HepG2 (cell line): ENCODE data around the gene LSM12. TPM values are rescaled to one million over a fixed set of nuclear protein-coding genes. Genes with fewer than 3 reads are reported as not detected.

Experiments used
- ARNT2 ChIP-seq: sonication (generic); formaldehyde crosslinking; IDR thresholded peaks from 2 replicates; pipeline ENCODE4 v1.8.0; 2022; ENCODE audit warnings: mild to moderate bottlenecking, low read depth, missing genetic modification reagents, moderate library complexity
- EP300 ChIP-seq, 3 experiments: sonication (generic) in 1 of 3; formaldehyde crosslinking in 1 of 3; IDR thresholded peaks; 2 replicates each; pipeline versions ENCODE4 v1.5.1 to v1.6.1; 2011 to 2020; ENCODE audit warnings: low read depth in 2 of 3, low read length in 2 of 3, borderline replicate concordance in 1 of 3, improper control_type of control experiment in 1 of 3, mild to moderate bottlenecking in 1 of 3, missing genetic modification reagents in 1 of 3, moderate library complexity in 1 of 3
- GABPA ChIP-seq, 2 experiments: IDR thresholded peaks; 2 replicates each; pipeline ENCODE4 v1.6.1; 2011 to 2016; ENCODE audit warnings: low read depth in 2 of 2, low read length in 1 of 2, missing biosample characterization in 1 of 2, missing genetic modification characterization in 1 of 2
- HNRNPLL ChIP-seq: fragments of 200-400 bp; formaldehyde crosslinking; IDR thresholded peaks from 2 replicates; pipeline ENCODE4 v1.6.1; 2017; ENCODE audit warnings: mild to moderate bottlenecking, low read depth, low read length; ENCODE audit not compliant: poor library complexity, severe bottlenecking
- KAT2B ChIP-seq: fragments of 150-350 bp; IDR thresholded peaks from 2 replicates; pipeline ENCODE4 v1.6.1; 2014; ENCODE audit warnings: low read depth, low read length, borderline replicate concordance
- MED8 ChIP-seq: sonication (generic); formaldehyde crosslinking; IDR thresholded peaks from 2 replicates; pipeline ENCODE4 v1.8.1; 2023; ENCODE audit warnings: mild to moderate bottlenecking, missing genetic modification reagents; ENCODE audit not compliant: insufficient replicate concordance
- NCOR1 ChIP-seq: fragments of 200-600 bp; sonication (generic); IDR thresholded peaks from 2 replicates; pipeline ENCODE4 v1.7.0; 2017; ENCODE audit warnings: antibody characterized with exemption, low read length, borderline replicate concordance
- PAF1 ChIP-seq: IDR thresholded peaks from 2 replicates; pipeline ENCODE4 v1.6.1; 2016; ENCODE audit warnings: missing genetic modification reagents, missing compliant biosample characterization
- SAFB2 ChIP-seq: sonication (generic); formaldehyde crosslinking; IDR thresholded peaks from 2 replicates; pipeline ENCODE4 v1.5.1; 2020; ENCODE audit warnings: missing genetic modification reagents, low read depth, mild to moderate bottlenecking, borderline replicate concordance
- SMAD9 ChIP-seq: sonication (generic); formaldehyde crosslinking; IDR thresholded peaks from 2 replicates; pipeline ENCODE4 v1.5.1; 2020; ENCODE audit warnings: mild to moderate bottlenecking, missing genetic modification reagents
- SNAI1 ChIP-seq: sonication (generic); formaldehyde crosslinking; IDR thresholded peaks from 2 replicates; pipeline ENCODE4 v1.5.0; 2020; ENCODE audit warnings: mild to moderate bottlenecking, missing genetic modification reagents, borderline replicate concordance
- SP140L ChIP-seq: sonication (generic); formaldehyde crosslinking; IDR thresholded peaks from 2 replicates; pipeline ENCODE4 v1.4.0; 2020; ENCODE audit warnings: missing genetic modification reagents, borderline replicate concordance
- TAF1 ChIP-seq: sonication (generic); formaldehyde crosslinking; IDR thresholded peaks from 2 replicates; pipeline ENCODE4 v1.4.0; 2020; ENCODE audit warnings: missing genetic modification reagents
- ZKSCAN1 ChIP-seq: fragments of 150-350 bp; IDR thresholded peaks from 2 replicates; pipeline ENCODE4 v1.6.1; 2014; ENCODE audit warnings: low read length
- ZNF205 ChIP-seq: IDR thresholded peaks from 2 replicates; pipeline ENCODE4 v1.6.1; 2018; ENCODE audit warnings: missing biosample characterization, missing genetic modification reagents
- ZNF235 ChIP-seq: sonication (generic); formaldehyde crosslinking; IDR thresholded peaks from 2 replicates; pipeline ENCODE4 v1.8.1; 2023; ENCODE audit warnings: mild to moderate bottlenecking, missing genetic modification reagents, borderline replicate concordance
- ZNF296 ChIP-seq: sonication (generic); formaldehyde crosslinking; conservative IDR thresholded peaks from 2 replicates; pipeline ENCODE4 v1.5.0; 2020; ENCODE audit warnings: mild to moderate bottlenecking, missing genetic modification reagents
- ZNF331 ChIP-seq: sonication (generic); formaldehyde crosslinking; IDR thresholded peaks from 2 replicates; pipeline ENCODE4 v1.4.0; 2020; ENCODE audit warnings: missing genetic modification reagents
- ZNF777 ChIP-seq: sonication (generic); formaldehyde crosslinking; IDR thresholded peaks from 2 replicates; pipeline ENCODE4 v1.4.0; 2020; ENCODE audit warnings: missing genetic modification reagents
- ZNF788 ChIP-seq: sonication (generic); formaldehyde crosslinking; IDR thresholded peaks from 2 replicates; pipeline ENCODE4 v1.5.0; 2020; ENCODE audit warnings: mild to moderate bottlenecking, missing genetic modification reagents, borderline replicate concordance
- ZSCAN30 ChIP-seq: sonication (generic); formaldehyde crosslinking; IDR thresholded peaks from 2 replicates; pipeline ENCODE4 v1.5.0; 2020; ENCODE audit warnings: mild to moderate bottlenecking, missing genetic modification reagents
- polyA plus RNA-seq, 8 experiments: library from polyadenylated mRNA; depleted of rRNA in 3 of 8; stranded (reverse) in 7 of 8; unstranded in 1 of 8; fragments of >200 nt; fragmentation: Illumina TruSeq in 4 of 8; extraction: Trizol in 4 of 8; gene quantifications; 2 replicates each; pipeline versions ENCODE4 v1.2.1 to v1.2.3, GENCODE V29; 2011 to 2016; ENCODE audit warnings: low read depth in 4 of 8, missing spikeins in 1 of 8, mixed read lengths in 1 of 8; ENCODE audit not compliant: insufficient read depth in 1 of 8
- total RNA-seq, 5 experiments: library from RNA; depleted of rRNA; stranded (reverse); fragments of >200 nt; fragmentation: Illumina TruSeq; extraction: Trizol; gene quantifications; 2 replicates each; pipeline ENCODE4 v1.2.3, GENCODE V29; 2016; ENCODE audit warnings: low read depth in 1 of 5
- TF ChIP-seq, protein P1 (sequence below): sonication (generic); formaldehyde crosslinking; IDR thresholded peaks from 2 replicates; pipeline ENCODE4 v1.5.1; 2020; ENCODE audit warnings: mild to moderate bottlenecking, missing genetic modification reagents, moderate library complexity
- TF ChIP-seq, protein P2 (sequence below): IDR thresholded peaks from 2 replicates; pipeline ENCODE4 v1.6.1; 2012; ENCODE audit warnings: inconsistent platforms
- TF ChIP-seq, protein P3 (sequence below): sonication (generic); formaldehyde crosslinking; IDR thresholded peaks from 2 replicates; pipeline ENCODE4 v1.8.1; 2023; ENCODE audit warnings: mild to moderate bottlenecking, moderate library complexity, missing genetic modification reagents

The LSM12 gene
- total and polyA plus RNA-seq, 2 of the 13 experiments (the other 11 are each of a cell fraction or from before 2014, with no cell fraction given), result 52.8 to 55.7 TPM

DNA sequence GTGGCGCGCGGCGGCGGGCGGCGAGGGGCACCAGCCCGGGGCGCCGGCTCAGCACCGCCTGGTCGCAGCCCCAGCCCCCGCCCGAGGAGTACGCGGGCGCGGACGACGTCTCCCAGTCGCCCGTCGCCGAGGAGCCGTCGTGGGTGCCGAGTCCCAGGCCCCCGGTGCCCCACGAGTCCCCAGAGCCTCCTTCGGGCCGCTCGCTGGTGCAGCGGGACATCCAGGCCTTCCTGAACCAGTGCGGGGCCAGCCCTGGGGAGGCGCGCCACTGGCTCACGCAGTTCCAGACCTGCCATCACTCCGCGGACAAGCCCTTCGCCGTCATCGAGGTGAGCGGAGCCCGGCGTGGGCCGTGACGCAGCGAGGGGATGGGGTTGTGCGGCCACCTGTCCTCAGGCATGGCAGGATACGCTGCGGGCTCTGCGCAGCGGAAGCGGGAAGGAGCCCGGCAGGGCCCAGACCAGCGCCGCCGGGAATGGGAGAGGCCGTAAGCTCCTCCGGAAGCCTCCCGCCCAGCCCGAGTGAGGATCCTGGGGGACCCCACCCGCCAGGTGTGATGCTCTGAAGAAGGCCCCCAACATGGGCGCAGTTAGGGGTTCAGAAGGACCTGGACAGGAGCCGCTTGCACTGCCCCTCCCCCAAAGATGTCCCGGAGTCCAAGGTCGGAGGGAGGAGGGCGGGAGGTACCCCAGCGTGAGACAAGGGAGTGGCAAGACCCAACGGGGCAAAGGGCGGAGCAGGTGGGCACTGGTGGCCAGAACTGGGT, 61.5 kb downstream of the LSM12 start (continued):
- TF ChIP-seq, protein P1, sequence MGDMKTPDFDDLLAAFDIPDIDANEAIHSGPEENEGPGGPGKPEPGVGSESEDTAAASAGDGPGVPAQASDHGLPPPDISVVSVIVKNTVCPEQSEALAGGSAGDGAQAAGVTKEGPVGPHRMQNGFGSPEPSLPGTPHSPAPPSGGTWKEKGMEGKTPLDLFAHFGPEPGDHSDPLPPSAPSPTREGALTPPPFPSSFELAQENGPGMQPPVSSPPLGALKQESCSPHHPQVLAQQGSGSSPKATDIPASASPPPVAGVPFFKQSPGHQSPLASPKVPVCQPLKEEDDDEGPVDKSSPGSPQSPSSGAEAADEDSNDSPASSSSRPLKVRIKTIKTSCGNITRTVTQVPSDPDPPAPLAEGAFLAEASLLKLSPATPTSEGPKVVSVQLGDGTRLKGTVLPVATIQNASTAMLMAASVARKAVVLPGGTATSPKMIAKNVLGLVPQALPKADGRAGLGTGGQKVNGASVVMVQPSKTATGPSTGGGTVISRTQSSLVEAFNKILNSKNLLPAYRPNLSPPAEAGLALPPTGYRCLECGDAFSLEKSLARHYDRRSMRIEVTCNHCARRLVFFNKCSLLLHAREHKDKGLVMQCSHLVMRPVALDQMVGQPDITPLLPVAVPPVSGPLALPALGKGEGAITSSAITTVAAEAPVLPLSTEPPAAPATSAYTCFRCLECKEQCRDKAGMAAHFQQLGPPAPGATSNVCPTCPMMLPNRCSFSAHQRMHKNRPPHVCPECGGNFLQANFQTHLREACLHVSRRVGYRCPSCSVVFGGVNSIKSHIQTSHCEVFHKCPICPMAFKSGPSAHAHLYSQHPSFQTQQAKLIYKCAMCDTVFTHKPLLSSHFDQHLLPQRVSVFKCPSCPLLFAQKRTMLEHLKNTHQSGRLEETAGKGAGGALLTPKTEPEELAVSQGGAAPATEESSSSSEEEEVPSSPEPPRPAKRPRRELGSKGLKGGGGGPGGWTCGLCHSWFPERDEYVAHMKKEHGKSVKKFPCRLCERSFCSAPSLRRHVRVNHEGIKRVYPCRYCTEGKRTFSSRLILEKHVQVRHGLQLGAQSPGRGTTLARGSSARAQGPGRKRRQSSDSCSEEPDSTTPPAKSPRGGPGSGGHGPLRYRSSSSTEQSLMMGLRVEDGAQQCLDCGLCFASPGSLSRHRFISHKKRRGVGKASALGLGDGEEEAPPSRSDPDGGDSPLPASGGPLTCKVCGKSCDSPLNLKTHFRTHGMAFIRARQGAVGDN (CRISPR knock-in tag), result peak; percentile 91
- TF ChIP-seq SMAD9 (no peak), TAF1 (CRISPR knock-in tag) (no peak; the same call in 1 of the 2 replicates), ZSCAN30 (CRISPR knock-in tag) (no peak), ARNT2 (peak; percentile 80), NCOR1 (no peak), ZNF331 (CRISPR knock-in tag) (0 out of 2 replicates have a peak, but pooled peaks have one; percentile 32), ZNF788 (CRISPR knock-in tag) (peak; percentile 55; the same call in 1 of the 2 replicates), GABPA (IDR thresholded peaks at IDR 0.05; ENCODE audit: low read depth, low read length) (no peak), GABPA (CRISPR knock-in tag; IDR thresholded peaks at IDR 0.05; ENCODE audit: low read depth) (peak; percentile 15; the same call in 1 of the 2 replicates), ZNF777 (CRISPR knock-in tag) (peak; percentile 92), HNRNPLL (peak; percentile 94), SNAI1 (CRISPR knock-in tag) (0 out of 2 replicates have a peak, but pooled peaks have one; percentile 18), ZNF296 (CRISPR knock-in tag) (0 out of 2 replicates have a peak, but pooled peaks have one; percentile 10), SAFB2 (peak; percentile 70; the same call in 1 of the 2 replicates), ZKSCAN1 (no peak), PAF1 (CRISPR knock-in tag) (peak; percentile 72; the same call in 1 of the 2 replicates), MED8 (no peak), KAT2B (no peak), SP140L (CRISPR knock-in tag) (no peak), EP300 (IDR thresholded peaks at IDR 0.05; ENCODE audit: low read depth in 2 of 2, low read length in 2 of 2) (no peak), EP300 (CRISPR knock-in tag; IDR thresholded peaks at IDR 0.05; ENCODE audit: borderline replicate concordance) (peak; percentile 38), ZNF235 (no peak), ZNF205 (CRISPR knock-in tag) (peak; percentile 21; the same call in 1 of the 2 replicates)
- TF ChIP-seq, protein P2, sequence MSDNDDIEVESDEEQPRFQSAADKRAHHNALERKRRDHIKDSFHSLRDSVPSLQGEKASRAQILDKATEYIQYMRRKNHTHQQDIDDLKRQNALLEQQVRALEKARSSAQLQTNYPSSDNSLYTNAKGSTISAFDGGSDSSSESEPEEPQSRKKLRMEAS, result peak; percentile 77
- TF ChIP-seq, protein P3, sequence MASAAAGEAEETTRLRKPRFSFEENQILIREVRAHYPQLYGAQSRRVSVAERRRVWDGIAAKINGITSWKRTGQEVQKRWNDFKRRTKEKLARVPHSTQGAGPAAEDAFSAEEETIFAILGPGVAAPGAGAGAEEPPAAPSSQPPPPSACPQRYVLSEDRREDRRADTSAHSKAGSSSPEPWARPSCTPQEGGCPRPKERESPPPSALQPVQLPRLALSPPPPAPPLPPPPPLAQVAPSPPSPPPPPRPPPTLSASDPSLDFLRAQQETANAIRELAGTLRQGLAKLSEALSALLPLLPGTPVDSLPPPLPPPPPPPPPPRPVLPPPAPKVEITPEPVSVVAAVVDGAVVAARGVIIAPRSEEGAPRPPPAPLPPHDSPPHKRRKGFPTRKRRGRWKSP (CRISPR knock-in tag), result peak; percentile 44; the same call in 1 of the 2 replicates
